ENCODE results near the gene FTO. TPM values are rescaled to one million over a fixed set of nuclear protein-coding genes. Genes with fewer than 3 reads are reported as not detected.

FTO gene
- total RNA-seq, 1 experiment from 2014 or later, result 55.0 TPM

- Mint-ChIP-seq H3K27ac (ENCODE audit: low read depth, unreplicated experiment) (no peak overlapping the region), H3K4me1 (ENCODE audit: insufficient read depth, unreplicated experiment) (peaks cover 15% of the 10 kb centered on the region), H3K36me3 (ENCODE audit: insufficient read depth, unreplicated experiment) (no peaks in the 10 kb centered on the region), H3K4me3 (ENCODE audit: unreplicated experiment) (no peak overlapping the region), H3K9me3 (ENCODE audit: unreplicated experiment) (no peaks in the 10 kb centered on the region), H3K27me3 (ENCODE audit: insufficient read depth, unreplicated experiment) (no peaks in the 10 kb centered on the region)
- POLR2A ChIA-PET, result no interaction called here
- BruUV-seq (replicated peaks), result no TSS peak
- CTCF ChIA-PET, result interaction anchor here (0.6 kb wide), 1 partner anchor 34 kb away, joined by 3 read pairs; no protein-coding TSS in a partner anchor
- intact Hi-C loops (cut with micrococcal nuclease), result no loop called here
- no peak for TF ChIP-seq CTCF (IDR thresholded peaks at IDR 0.05; ENCODE audit: unreplicated experiment)
- DNase-seq (ENCODE audit: unreplicated experiment), result no peak
These were observed 357.5 kb downstream of the FTO start for GRCh38 chr16:54061454-54061853.

GRCh38 chr16:54062361-54063278, 358.7 kb downstream of the FTO start:
- H3K4me3 Mint-ChIP-seq (ENCODE audit: unreplicated experiment), result no peak overlapping the region
- no peak overlapping the region for H3K27ac Mint-ChIP-seq (ENCODE audit: low read depth, unreplicated experiment)
- H3K4me1 Mint-ChIP-seq (ENCODE audit: insufficient read depth, unreplicated experiment), result peaks cover 19% of the 10 kb centered on the region

GRCh38 chr16:54063279-54063773, 359.4 kb downstream of the FTO start:
- Mint-ChIP-seq H3K36me3 (ENCODE audit: insufficient read depth, unreplicated experiment) (peaks cover 5% of the 10 kb centered on the region), H3K4me3 (ENCODE audit: unreplicated experiment) (no peak overlapping the region), H3K27me3 (ENCODE audit: insufficient read depth, unreplicated experiment) (no peaks in the 10 kb centered on the region), H3K9me3 (ENCODE audit: unreplicated experiment) (no peaks in the 10 kb centered on the region), H3K4me1 (ENCODE audit: insufficient read depth, unreplicated experiment) (peaks cover 25% of the 10 kb centered on the region), H3K27ac (ENCODE audit: low read depth, unreplicated experiment) (no peak overlapping the region)
- no peak for TF ChIP-seq CTCF (IDR thresholded peaks at IDR 0.05; ENCODE audit: unreplicated experiment)
- DNase-seq (ENCODE audit: unreplicated experiment), result no peak
- no TSS peak for BruUV-seq (replicated peaks)
- intact Hi-C loops (cut with micrococcal nuclease), result no loop called here
- POLR2A ChIA-PET, result interaction anchor here (0.6 kb wide), 1 partner anchor 147 kb away, joined by 3 read pairs; no protein-coding TSS in a partner anchor
- CTCF ChIA-PET, result interaction anchor here (1.1 kb wide), 1 partner anchor 42 kb away, joined by 3 read pairs; no protein-coding TSS in a partner anchor

More at GRCh38 chr16:54062361-54063278, 358.7 kb downstream of the FTO start:
- TF ChIP-seq CTCF (IDR thresholded peaks at IDR 0.05; ENCODE audit: unreplicated experiment), result no peak
- no peak for DNase-seq (ENCODE audit: unreplicated experiment)
- no TSS peak for BruUV-seq (replicated peaks)
- Mint-ChIP-seq H3K9me3 (ENCODE audit: unreplicated experiment) (no peaks in the 10 kb centered on the region), H3K36me3 (ENCODE audit: insufficient read depth, unreplicated experiment) (no peaks in the 10 kb centered on the region), H3K27me3 (ENCODE audit: insufficient read depth, unreplicated experiment) (no peaks in the 10 kb centered on the region)
- intact Hi-C loops (cut with micrococcal nuclease), result no loop called here
- POLR2A ChIA-PET, result no interaction called here
- CTCF ChIA-PET, result interaction anchor here (1.1 kb wide), 1 partner anchor 42 kb away, joined by 3 read pairs; no protein-coding TSS in a partner anchor

GRCh38 chr16:54066451-54067105, 362.6 kb downstream of the FTO start:
- CTCF ChIA-PET, result interaction anchor here (0.6 to 1.0 kb wide), 2 partner anchors 11 kb away, joined by 3 to 5 read pairs; no protein-coding TSS in a partner anchor
- H3K27ac Mint-ChIP-seq (ENCODE audit: low read depth, unreplicated experiment), result no peak overlapping the region
- intact Hi-C loops (cut with micrococcal nuclease), result no loop called here
- peaks cover 25% of the 10 kb centered on the region for H3K4me1 Mint-ChIP-seq (ENCODE audit: insufficient read depth, unreplicated experiment)
- no peaks in the 10 kb centered on the region for H3K27me3 Mint-ChIP-seq (ENCODE audit: insufficient read depth, unreplicated experiment)
- no peak for TF ChIP-seq CTCF (IDR thresholded peaks at IDR 0.05; ENCODE audit: unreplicated experiment)
- no peak overlapping the region for H3K4me3 Mint-ChIP-seq (ENCODE audit: unreplicated experiment)
- no TSS peak for BruUV-seq (replicated peaks)
- H3K36me3 Mint-ChIP-seq (ENCODE audit: insufficient read depth, unreplicated experiment), result peaks cover 5% of the 10 kb centered on the region
- H3K9me3 Mint-ChIP-seq (ENCODE audit: unreplicated experiment), result no peaks in the 10 kb centered on the region
- POLR2A ChIA-PET, result interaction anchor here (1.7 to 2.7 kb wide), 3 partner anchors 11 to 33 kb away, joined by 8 to 29 read pairs (median 10); no protein-coding TSS in a partner anchor
- DNase-seq (ENCODE audit: unreplicated experiment), result peak; percentile 79

All from MCF 10A (cell line).